Smooth muscle cell (in vitro differentiated cells): Measurements from ENCODE around the gene ZC3H10. TPM values are rescaled to one million over a fixed set of nuclear protein-coding genes. Genes with fewer than 3 reads are reported as not detected.

Experiments used
- DNase-seq: peaks from one replicate; lab custom pipeline; 2025; ENCODE audit not compliant: unreplicated experiment; lab: John Stamatoyannopoulos, UW
- H2AFZ ChIP-seq: fragments of 200-600 bp; sonication (generic); 2 replicates; pipeline ENCODE4 v1.6.0; 2016; ENCODE audit warnings: antibody characterized with exemption, low read depth, mild to moderate bottlenecking
- H3F3A ChIP-seq: fragments of 200-600 bp; sonication (generic); 2 replicates; pipeline ENCODE4 v1.6.0; 2017; ENCODE audit warnings: antibody characterized with exemption, low read depth
- H3K27ac ChIP-seq: fragments of 200-600 bp; sonication (generic); 2 replicates; pipeline ENCODE4 v1.5.1; 2016; ENCODE audit warnings: low read depth, mild to moderate bottlenecking
- H3K27me3 ChIP-seq: fragments of 200-600 bp; sonication (generic); 2 replicates; pipeline ENCODE4 v1.6.1; 2016; ENCODE audit warnings: low read depth, mild to moderate bottlenecking
- H3K36me3 ChIP-seq: fragments of 200-600 bp; sonication (generic); 2 replicates; pipeline ENCODE4 v1.5.1; 2016; ENCODE audit warnings: low read depth
- H3K4me1 ChIP-seq: fragments of 200-600 bp; sonication (generic); 2 replicates; pipeline ENCODE4 v1.5.1; 2016; ENCODE audit warnings: low read depth
- H3K4me2 ChIP-seq: fragments of 200-600 bp; sonication (generic); 2 replicates; pipeline ENCODE4 v1.6.0; 2016; ENCODE audit warnings: mild to moderate bottlenecking
- H3K4me3 ChIP-seq: fragments of 200-600 bp; sonication (generic); 2 replicates; pipeline ENCODE4 v1.5.1; 2016; ENCODE audit warnings: mild to moderate bottlenecking
- H3K79me2 ChIP-seq: fragments of 200-600 bp; sonication (generic); 2 replicates; pipeline ENCODE4 v1.6.0; 2016; ENCODE audit warnings: low read depth, mild to moderate bottlenecking
- H3K9ac ChIP-seq: fragments of 200-600 bp; sonication (generic); 2 replicates; pipeline ENCODE4 v1.6.0; 2016; ENCODE audit warnings: low read depth
- H3K9me3 ChIP-seq: fragments of 200-600 bp; sonication (generic); replicated peaks from 2 replicates; pipeline ENCODE4 v1.5.1; 2016; ENCODE audit warnings: low read depth
- H4K20me1 ChIP-seq: fragments of 200-600 bp; sonication (generic); 2 replicates; pipeline ENCODE4 v1.6.0; 2016; ENCODE audit warnings: low read depth
- CTCF ChIP-seq: fragments of 200-600 bp; sonication (generic); IDR thresholded peaks from 2 replicates; pipeline ENCODE4 v1.5.1; 2017; ENCODE audit warnings: borderline replicate concordance, mild to moderate bottlenecking, antibody characterized with exemption; ENCODE audit not compliant: insufficient read depth, poor library complexity, severe bottlenecking
- WGBS: methylation state at CpG from one replicate; pipeline ENCODE4 v1.1.7; 2016; ENCODE audit warnings: low lambda C conversion rate; 5-methylcytosine and 5-hydroxymethylcytosine counted together
- polyA plus RNA-seq: library from polyadenylated mRNA; unstranded; fragments of >200 nt; fragmentation: Nextera tagmentation; extraction: Ambion mirVana; gene quantifications from 2 replicates; pipeline ENCODE4 v1.2.1, GENCODE V29; 2016
- total RNA-seq: library from RNA; depleted of rRNA; stranded (reverse); fragments of >200 nt; gene quantifications from 2 replicates; pipeline ENCODE4 v1.2.3, GENCODE V29; 2014

The ZC3H10 gene
- total and polyA plus RNA-seq, 2 experiments from 2014 or later, result 1.9 to 2.8 TPM

- Histone ChIP-seq H3K27ac (peak overlapping the region; percentile 26), H3K4me3 (peak overlapping the region; percentile 56), H3K36me3 (no peaks in the 10 kb centered on the region), H3K79me2 (no peaks in the 10 kb centered on the region), H2AFZ (peak overlapping the region; percentile 25), H3K9ac (peak overlapping the region; percentile 16), H3F3A (no peaks in the 10 kb centered on the region), H3K4me1 (peaks cover 3% of the 10 kb centered on the region), H4K20me1 (no peaks in the 10 kb centered on the region), H3K9me3 (no peaks in the 10 kb centered on the region), H3K27me3 (peaks cover 10% of the 10 kb centered on the region), H3K4me2 (peak overlapping the region; percentile 82)
- DNase-seq, result no peak
- WGBS, result 12% methylated on average over 20 of the region's 20 CpGs
- TF ChIP-seq CTCF, result no peak
These were observed 37.4 kb upstream of the ZC3H10 start for GRCh38 chr12:56080556-56081138.

GRCh38 chr12:56081393-56082347 lies 36.4 kb upstream of the ZC3H10 start:
- Histone ChIP-seq H3K4me1 (peaks cover 3% of the 10 kb centered on the region), H3K79me2 (no peaks in the 10 kb centered on the region), H3K9me3 (no peaks in the 10 kb centered on the region), H4K20me1 (no peaks in the 10 kb centered on the region), H3K36me3 (no peaks in the 10 kb centered on the region), H3K4me2 (peak overlapping the region; percentile 82), H3K27ac (no peak overlapping the region), H2AFZ (no peak overlapping the region), H3F3A (no peaks in the 10 kb centered on the region), H3K9ac (no peak overlapping the region), H3K27me3 (peaks cover 10% of the 10 kb centered on the region), H3K4me3 (peak overlapping the region; percentile 56)
- no peak for DNase-seq
- 76% methylated on average over 6 of the region's 6 CpGs for WGBS
- no peak for TF ChIP-seq CTCF

GRCh38 chr12:56082382-56082781 lies 35.7 kb upstream of the ZC3H10 start:
- Histone ChIP-seq H3K79me2 (no peaks in the 10 kb centered on the region), H3K4me2 (no peak overlapping the region), H3K9ac (no peak overlapping the region), H3K4me3 (peak overlapping the region; percentile 56), H3K4me1 (peaks cover 3% of the 10 kb centered on the region), H3K9me3 (no peaks in the 10 kb centered on the region), H2AFZ (no peak overlapping the region), H3K36me3 (no peaks in the 10 kb centered on the region), H3K27ac (no peak overlapping the region), H4K20me1 (no peaks in the 10 kb centered on the region), H3K27me3 (peaks cover 10% of the 10 kb centered on the region), H3F3A (no peaks in the 10 kb centered on the region)
- 97% methylated on average over 2 of the region's 2 CpGs for WGBS
- no peak for DNase-seq
- TF ChIP-seq CTCF, result no peak
